Fibroblast of upper back skin (primary cell): ENCODE data around the gene NAALADL2.

Source experiments
- DNase-seq: peaks from one replicate; pipeline ENCODE4 v3.0.0-alpha.2; 2013

Gene NAALADL2

DNA sequence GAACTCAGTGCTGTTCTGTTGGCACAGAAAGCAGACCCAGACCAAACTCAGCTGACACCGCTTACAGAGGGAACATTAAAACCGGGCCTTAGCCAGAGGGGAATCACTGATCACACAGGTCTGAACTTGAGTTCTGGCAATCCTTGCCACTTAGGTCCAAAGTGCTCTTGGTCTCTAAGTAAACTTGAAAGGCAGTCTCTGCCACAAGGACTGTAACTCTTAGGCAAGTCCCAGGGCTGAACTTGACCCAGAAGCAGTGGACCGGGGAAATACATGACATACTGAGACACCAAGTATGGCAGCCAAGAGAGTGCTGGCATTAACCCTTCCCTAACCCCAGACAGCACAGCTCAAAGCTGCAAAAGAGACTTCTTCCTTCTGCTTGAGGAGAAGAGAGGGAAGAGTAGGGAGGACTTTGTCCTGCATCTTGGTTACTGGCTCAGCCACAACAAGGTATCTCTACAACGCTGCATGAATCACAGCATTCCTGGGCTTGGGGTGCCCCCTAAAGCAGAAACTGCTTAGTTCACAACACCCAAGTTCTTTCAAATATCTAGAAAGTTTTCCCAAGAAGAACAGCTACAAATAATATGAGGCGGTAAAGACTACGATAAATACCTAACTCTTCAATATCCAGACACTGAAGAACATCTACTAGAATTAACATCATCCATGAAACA is 32.5 kb downstream of the NAALADL2 start:
- DNase-seq: peak; percentile 27

DNA sequence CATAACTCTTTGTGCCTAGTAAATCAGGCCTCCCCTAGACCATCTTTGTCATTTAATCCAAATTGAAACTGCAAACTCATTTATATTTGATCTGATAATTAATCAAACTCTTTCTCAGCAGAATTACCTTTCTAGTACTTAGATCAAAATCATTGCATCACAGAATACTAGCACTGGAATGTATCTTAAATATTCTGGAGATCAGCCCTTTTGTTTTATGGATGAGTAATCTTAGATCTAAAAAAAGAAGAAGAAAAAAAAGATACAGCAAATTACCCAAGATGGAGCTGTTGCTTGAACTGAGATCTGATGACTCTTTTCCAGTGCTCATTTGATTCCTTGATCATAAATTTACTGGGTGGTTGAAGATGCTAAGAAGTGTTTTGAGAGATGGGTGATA is 47.9 kb downstream of the NAALADL2 start:
- peak; percentile 37 for DNase-seq

DNA sequence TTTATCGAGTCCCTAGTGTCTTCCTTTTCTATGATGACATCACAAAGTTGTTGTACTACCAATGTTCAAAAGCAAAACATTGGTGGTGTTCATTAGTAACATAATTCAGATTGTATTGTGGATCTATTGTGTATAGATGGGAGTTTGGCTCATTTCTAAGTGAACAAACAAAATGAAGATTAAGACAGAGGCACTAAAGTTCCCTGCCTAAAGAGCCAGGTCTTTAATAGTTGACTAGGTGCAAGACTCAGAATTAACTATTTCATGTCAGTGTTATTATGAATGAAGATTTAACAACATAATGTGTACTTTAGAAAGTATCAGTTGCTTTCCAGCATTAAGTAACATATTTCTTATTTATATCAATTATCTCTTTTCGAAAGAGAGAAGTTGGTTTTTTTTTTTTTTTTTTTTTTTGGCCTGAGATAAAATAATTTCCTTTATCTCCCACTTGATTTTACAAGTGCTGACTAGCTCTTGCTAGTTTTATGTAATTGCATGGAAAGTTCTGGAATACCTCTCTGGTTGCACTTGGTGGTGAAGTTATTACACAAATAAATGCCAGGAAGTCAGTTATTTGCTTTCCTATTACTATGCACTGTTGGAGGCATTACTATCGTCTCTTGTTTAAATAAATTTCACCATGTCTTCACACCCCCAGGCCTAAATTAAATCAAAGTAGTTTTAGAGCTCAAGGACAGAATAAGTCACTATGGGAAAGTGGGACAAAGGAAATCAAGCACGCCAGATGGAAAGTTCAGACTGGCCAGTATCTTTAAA is 48.7 kb downstream of the NAALADL2 start:
- no peak for DNase-seq

GRCh38 chr3:174931473-174932353 is 72.6 kb downstream of the NAALADL2 start:
- DNase-seq: peak; percentile 36

DNA sequence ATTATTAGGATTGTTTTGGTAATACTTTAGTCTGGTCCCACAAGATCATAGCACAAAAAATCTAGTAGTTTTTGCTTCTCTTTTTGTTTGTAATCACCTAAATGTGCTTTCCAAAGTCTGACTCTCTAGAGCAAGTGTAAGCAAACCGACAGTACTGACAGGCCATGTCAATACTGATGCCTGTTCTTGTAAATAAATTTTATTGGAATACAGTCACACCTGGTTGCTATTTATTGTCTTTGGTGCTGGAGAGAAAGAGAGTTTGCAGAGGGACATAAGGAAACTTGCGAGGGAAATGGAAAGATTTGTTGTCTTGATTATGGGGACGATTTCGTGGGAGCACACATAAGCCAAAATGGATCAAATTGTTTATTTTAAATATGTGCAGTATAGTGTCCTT is 77.5 kb downstream of the NAALADL2 start:
- no peak for DNase-seq

DNA sequence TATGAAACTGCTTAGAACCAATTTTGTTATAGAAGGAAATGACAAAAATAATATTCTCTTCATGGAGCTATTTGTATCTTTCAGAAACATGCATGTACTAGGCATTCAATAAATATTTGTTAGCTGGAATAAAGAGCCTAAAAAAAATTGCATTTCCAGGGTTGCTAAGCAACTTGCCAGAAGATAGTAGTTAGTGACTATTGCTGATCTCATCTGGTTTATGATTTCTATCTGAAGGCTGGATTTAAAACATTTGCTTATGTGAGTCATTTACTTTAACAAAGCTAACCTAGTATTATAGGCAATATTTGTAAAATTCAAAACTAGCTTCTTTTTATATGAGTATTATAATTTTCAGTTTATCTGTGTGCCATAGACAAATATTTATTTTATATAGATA is 78.3 kb downstream of the NAALADL2 start:
- peak; percentile 60 for DNase-seq

GRCh38 chr3:174938102-174938501 is 79.0 kb downstream of the NAALADL2 start:
- no peak for DNase-seq

GRCh38 chr3:174940151-174940550 is 81.0 kb downstream of the NAALADL2 start:
- DNase-seq: no peak

DNA sequence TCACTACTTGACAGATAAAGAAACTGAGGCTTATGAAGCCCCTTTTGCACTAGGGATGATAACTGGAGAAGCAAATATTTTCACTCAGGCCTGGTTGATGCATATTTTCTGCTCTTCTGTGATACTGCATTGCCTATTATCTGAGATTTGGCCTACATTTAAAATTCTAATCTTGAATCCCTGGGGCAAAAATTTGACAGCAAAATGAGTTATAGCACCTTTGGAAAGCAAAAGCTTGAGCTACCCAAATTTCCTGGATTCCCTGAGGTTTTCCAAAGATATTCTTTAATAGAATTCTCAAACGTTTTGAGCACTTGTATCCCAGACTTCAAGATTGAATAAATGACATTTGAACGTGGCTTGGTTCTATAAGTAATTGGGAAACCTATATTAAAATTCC is 86.1 kb downstream of the NAALADL2 start:
- no peak for DNase-seq

DNA sequence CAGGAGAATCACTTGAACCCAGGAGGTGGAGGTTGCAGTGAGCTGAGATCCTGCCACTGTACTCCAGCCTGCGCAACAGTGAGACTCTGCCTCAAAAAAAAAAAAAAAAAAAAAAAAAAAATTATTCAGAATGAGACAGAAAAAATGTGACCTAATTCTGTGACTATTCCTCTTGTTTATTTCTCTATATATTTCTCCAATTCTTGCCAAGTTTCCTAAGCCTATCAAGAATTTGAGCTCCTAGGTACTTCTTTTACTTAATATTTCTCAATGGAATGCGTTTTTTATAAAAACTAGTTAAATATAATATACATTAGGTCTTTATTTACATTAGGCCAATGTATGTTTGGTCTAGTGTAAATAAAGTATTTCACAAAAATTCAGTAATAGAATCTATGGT is 86.8 kb downstream of the NAALADL2 start:
- DNase-seq: no peak

GRCh38 chr3:174949523-174949922 is 90.4 kb downstream of the NAALADL2 start:
- peak; percentile 78 for DNase-seq

DNA sequence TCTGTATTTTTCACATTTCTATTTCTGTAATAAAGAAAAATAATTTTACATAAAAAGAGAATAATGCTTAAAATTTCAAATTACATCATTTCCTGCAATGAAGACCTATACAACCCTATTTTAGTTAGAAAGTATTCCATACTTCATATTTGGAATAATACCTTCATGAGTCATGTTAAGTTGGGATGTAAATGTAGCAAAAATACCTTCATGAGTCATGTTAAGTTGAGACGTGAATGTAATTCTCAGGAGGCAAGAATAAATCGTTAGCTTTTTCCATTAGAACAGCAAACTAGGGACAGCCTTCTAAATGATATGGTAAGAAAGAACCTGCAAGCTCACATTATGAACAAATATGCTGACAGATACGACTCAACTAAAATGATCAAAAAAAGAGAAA is 91.9 kb downstream of the NAALADL2 start:
- peak; percentile 91 for DNase-seq

- peak; percentile 72 for DNase-seq
Observed at GRCh38 chr3:174951498-174952005, 92.4 kb downstream of the NAALADL2 start.

GRCh38 chr3:174953068-174953467 is 93.9 kb downstream of the NAALADL2 start:
- no peak for DNase-seq

DNA sequence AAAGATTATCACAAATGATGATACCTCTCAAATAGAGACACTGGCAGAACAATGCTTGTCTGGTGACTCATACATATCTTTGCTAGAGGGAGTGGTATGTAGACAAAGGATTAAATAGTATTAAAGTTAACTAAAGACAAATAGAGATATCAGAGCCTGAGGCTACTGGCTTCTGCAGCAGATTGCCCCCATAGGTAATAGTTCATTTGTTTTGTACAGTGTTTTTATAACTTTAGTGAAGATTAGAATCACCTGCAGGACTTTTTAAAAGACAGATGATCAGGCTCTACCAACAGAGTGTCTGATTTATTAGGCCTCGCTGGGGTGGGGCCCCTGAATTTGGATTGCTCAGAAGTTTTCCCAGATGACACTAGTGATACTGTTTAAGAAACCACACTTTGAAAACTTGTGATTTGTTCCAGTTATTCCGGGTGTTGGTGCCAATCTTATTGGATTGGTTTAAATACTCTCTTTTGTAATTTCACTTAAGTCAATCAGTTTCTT is 96.4 kb downstream of the NAALADL2 start:
- peak; percentile 64 for DNase-seq

DNA sequence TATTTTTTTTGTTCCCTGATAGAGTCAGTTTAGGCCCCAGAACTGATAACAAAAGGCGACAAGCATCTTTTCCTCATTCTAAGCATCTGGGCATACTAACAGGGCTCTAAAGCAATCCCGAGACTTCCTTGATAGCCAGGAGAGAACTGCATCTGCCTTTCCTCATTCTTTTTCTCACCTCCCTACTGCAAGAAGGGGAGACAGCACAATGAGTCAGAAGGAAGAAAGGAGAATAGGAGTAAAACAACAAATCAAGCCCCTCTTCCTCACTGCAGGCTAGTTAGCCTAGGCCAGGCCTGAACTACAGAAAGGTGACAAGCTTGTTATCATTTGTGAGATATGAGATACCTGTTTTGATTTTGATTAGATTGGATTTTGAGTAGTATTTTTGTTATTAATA is 97.9 kb downstream of the NAALADL2 start:
- peak; percentile 52 for DNase-seq

DNA sequence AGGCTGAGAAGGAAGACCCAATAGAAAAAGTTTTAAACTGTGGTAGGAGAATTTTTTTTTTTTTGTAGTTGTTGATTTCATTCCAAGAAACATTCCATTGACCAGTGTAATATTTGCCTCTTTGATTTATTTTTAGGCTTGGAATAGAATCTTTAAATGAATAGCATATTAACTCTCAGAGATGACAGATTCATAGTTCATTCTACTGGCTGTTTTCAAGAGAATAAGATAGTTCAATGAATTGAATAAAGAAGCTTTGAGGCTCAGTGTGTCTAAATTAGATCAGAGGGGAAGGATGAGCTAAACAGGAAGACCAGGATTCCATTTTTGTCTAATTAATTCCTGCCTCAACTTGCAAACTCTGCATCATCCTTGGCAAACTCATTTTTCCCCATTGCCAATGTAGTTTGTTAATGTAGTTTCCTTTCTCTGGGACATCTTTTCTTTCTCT is 98.4 kb downstream of the NAALADL2 start:
- peak; percentile 85 for DNase-seq

GRCh38 chr3:174958671-174959328 is 99.7 kb downstream of the NAALADL2 start:
- no peak for DNase-seq

GRCh38 chr3:174959556-174960065 is 100.5 kb downstream of the NAALADL2 start:
- no peak for DNase-seq

DNA sequence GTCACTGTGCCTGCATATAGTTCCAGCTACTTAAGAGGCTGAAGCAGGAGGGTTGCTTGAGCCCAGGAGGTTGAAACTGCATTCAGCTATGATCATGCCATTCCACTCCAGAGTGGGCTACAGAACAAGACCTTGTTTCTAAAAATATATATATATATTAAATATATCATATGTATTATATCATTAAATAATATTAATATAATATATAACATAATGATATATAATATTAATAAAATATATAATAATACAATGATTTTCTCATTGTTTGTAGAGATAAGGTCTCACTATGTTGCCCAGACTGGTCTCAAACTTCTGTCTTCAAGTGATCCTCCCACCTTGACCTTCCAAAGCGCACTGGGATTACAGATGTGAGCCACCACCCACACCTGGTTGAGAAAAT is 101.8 kb downstream of the NAALADL2 start:
- DNase-seq: no peak

GRCh38 chr3:174973465-174973864 is 114.3 kb downstream of the NAALADL2 start:
- no peak for DNase-seq

GRCh38 chr3:174986685-174987084 is 127.6 kb downstream of the NAALADL2 start:
- peak; percentile 43 for DNase-seq
